Measurements from ENCODE around the gene BID.

Gene BID

DNA sequence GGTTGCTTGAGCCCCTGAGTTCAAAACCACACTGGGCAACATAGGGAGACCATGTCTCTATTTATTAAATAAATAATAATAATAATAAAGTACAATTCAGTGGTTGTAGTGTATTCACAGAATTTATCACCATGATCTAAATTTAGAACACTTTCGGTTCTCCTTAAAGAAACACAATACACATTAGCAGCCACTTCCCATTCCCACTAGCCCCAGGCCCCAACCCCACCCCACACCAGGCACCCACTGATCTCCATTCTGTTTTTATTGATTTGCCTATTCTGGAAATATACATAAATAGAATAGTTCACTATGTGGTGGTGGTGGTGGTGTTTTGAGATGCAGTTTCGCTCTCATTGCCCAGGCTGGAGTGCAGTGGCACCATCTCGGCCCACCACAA lies 90.0 kb downstream of the BID start:
- peaks cover 11% of the 10 kb centered on the region; the same call in 1 of the 2 replicates for H3K36me3 ChIP-seq (ENCODE audit: insufficient read depth, low read length)
- no peaks in the 10 kb centered on the region for H3K9me3 ChIP-seq (ENCODE audit: insufficient read depth, low read length, severe bottlenecking)
- H3K79me2 ChIP-seq (ENCODE audit: insufficient read depth, low read length) = no peaks in the 10 kb centered on the region
- no peak overlapping the region for H2AFZ ChIP-seq (ENCODE audit: low read depth, low read length)
- DNase-seq (no peak), ATAC-seq (ENCODE audit: insufficient read depth, low read depth) (no peak)
- no peak overlapping the region for H3K4me2 ChIP-seq (ENCODE audit: insufficient read depth, low read length)
- no peak overlapping the region for H3K27ac ChIP-seq (ENCODE audit: low read length)
- no peak overlapping the region for H3K4me3 ChIP-seq (ENCODE audit: low read depth in 1 of 2, low read length in 2 of 2)
- no peaks in the 10 kb centered on the region for H3K4me1 ChIP-seq (ENCODE audit: insufficient read depth, low read length)
- no peaks in the 10 kb centered on the region for H4K20me1 ChIP-seq (ENCODE audit: insufficient read depth, low read length)
- no peaks in the 10 kb centered on the region for H3K27me3 ChIP-seq (ENCODE audit: insufficient read depth, low read length, poor library complexity)
- H3K9ac ChIP-seq (ENCODE audit: low read depth, low read length) = no peak overlapping the region
- TF ChIP-seq EZH2 (IDR thresholded peaks at IDR 0.05; ENCODE audit: borderline replicate concordance, low read depth, low read length, severe bottlenecking) = no peak
- TF ChIP-seq, protein P1, sequence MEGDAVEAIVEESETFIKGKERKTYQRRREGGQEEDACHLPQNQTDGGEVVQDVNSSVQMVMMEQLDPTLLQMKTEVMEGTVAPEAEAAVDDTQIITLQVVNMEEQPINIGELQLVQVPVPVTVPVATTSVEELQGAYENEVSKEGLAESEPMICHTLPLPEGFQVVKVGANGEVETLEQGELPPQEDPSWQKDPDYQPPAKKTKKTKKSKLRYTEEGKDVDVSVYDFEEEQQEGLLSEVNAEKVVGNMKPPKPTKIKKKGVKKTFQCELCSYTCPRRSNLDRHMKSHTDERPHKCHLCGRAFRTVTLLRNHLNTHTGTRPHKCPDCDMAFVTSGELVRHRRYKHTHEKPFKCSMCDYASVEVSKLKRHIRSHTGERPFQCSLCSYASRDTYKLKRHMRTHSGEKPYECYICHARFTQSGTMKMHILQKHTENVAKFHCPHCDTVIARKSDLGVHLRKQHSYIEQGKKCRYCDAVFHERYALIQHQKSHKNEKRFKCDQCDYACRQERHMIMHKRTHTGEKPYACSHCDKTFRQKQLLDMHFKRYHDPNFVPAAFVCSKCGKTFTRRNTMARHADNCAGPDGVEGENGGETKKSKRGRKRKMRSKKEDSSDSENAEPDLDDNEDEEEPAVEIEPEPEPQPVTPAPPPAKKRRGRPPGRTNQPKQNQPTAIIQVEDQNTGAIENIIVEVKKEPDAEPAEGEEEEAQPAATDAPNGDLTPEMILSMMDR (IDR thresholded peaks at IDR 0.05; ENCODE audit: borderline replicate concordance, extremely low read depth, low read length, poor library complexity, severe bottlenecking) = no peak
